Cardiac fibroblast (primary cell): ENCODE data around the gene PANK2.

Source experiments
- DNase-seq, 2 donors: peaks; one replicate each; pipeline versions ENCODE4 v3.0.0 to v3.0.0-alpha.2; 2010; ENCODE audit warnings: low read depth in 2 of 2
- H3K4me3 ChIP-seq, 2 donors: replicated peaks in 1 of 2; 1 replicate in 1 of 2; 2 replicates in 1 of 2; pipeline ENCODE4 v1.5.1; 2011; ENCODE audit warnings: low read depth in 2 of 2, low read length in 2 of 2, mild to moderate bottlenecking in 2 of 2, moderate library complexity in 1 of 2
- CTCF ChIP-seq: IDR thresholded peaks from one replicate; pipeline ENCODE4 v1.5.1; 2011; ENCODE audit warnings: low read depth, mild to moderate bottlenecking, low read length, inconsistent platforms

Gene PANK2

GRCh38 chr20:3910853-3911252 lies 21.7 kb downstream of the PANK2 start:
- H3K4me3 ChIP-seq: no peak overlapping the region
- no peak for TF ChIP-seq CTCF
- DNase-seq: no peak

DNA sequence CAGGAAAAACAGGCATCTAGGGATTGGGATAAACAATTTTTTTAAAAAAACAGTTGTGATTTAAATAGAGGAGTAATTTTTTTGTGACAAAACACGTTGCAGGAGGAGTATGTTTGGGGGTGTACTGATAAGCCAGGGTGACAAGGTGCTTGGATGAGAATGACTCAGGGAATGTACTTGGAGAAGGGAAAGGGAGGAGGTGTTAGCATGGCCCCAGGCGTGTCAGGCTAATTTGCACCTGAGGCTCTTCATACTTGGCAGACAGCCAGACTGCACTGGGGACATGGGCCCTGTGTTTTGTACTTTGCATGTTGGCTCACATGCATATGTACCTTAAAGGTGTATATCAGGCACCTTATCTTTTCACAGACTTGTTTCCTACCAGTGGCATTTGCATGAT lies 22.8 kb downstream of the PANK2 start:
- no peak for TF ChIP-seq CTCF
- H3K4me3 ChIP-seq: no peak overlapping the region
- DNase-seq: no peak

DNA sequence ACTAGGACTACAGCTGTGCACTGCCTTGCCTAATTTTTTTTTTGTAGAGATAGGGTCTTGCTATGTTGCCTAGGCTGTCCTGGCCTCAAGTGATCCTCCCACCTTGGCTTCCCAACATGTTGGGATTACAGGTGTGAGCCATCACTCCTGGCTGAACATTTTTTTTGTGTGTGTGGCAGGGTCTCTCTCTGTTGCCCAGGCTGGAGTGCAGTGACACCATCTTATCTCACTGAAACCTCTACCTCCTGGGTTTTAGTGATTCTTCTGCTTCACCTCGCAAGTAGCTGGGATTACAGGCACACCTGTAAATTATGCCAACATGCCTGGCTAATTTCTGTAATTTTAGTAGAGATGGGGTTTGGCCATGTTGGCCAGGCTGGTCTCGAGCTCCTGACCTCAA lies 25.3 kb downstream of the PANK2 start:
- H3K4me3 ChIP-seq: no peak overlapping the region
- no peak for TF ChIP-seq CTCF
- DNase-seq: no peak

- H3K4me3 ChIP-seq: no peak overlapping the region
- no peak for TF ChIP-seq CTCF
- DNase-seq: no peak
These were observed 26.5 kb downstream of the PANK2 start for GRCh38 chr20:3915691-3916090.

DNA sequence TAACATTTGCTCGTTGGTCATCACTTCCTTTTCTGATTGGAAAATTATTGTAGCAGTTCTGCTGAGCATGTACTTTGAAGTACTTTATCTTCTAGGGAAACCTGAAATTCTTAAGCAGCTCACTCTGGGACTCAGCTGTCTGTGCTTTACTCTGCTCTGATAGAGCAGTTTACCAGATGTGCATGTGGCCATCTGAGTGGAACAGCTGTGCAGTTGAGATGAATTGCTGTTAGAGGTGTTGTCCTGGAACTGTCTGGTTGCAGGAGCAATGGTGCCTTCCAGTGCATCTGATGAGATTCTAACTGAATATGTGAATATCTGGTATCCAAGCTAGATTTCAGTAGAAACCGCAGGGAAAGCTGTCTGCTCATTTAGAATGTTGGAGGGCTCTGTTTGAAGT lies 27.2 kb downstream of the PANK2 start:
- no peak for DNase-seq
- no peak for TF ChIP-seq CTCF
- H3K4me3 ChIP-seq: no peak overlapping the region

GRCh38 chr20:3919352-3919751 lies 30.2 kb downstream of the PANK2 start:
- TF ChIP-seq CTCF: no peak
- no peak overlapping the region for H3K4me3 ChIP-seq
- peak; percentile 77 to 83 for DNase-seq

DNA sequence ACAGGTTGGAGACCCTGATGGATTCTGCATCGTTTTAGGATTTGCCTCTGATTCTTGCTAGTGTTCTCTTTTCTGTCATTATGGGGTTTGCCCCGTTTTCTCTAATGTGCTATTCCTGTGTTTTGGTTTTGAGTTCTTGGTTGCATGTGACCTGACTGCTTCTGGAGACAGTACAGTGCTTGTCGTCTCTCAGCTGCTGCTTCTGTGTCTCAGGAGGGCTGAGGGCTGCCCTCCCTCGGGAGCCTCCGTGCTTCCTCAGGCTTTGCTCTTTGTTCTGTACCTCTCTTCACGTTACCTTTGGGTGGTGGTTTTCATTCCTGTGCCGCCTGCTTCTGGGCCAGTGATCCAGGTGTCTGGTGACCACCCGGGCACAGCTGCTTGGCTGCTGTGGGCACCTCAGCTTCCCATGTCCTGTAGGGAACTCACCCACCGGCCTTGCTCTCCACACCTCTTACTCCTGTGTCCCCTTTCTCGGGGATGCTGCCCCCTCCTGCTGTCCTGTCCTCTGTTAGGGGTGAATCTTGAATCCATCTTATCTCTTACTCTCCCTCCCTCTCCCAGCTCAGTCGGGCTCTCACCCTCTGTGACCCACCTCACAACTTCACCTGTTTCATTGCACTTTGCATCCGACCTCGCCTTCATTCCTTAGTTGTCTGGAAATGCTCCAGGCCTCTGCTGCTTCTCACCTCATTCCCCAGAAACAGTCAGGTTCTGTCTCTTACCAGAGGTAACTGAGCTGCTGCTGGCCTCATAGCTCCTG lies 33.2 kb downstream of the PANK2 start:
- DNase-seq: no peak
- no peak overlapping the region for H3K4me3 ChIP-seq
- no peak for TF ChIP-seq CTCF
